PC-9 (cell line): ENCODE measurements around the gene ROBO1. TPM values are rescaled to one million over a fixed set of nuclear protein-coding genes. Genes with fewer than 3 reads are reported as not detected.

Experiments
- BruUV-seq: library from RNA; stranded (reverse); fragments of 400-500 nt; replicated peaks from 2 replicates; lab custom pipeline; 2021; lab: Mats Ljungman, UMichigan
- CTCF ChIA-PET: fragments of 300-600 bp; sonication (Branson Sonifier 250); formaldehyde crosslinking; loops from one replicate; lab custom pipeline; 2022; ENCODE audit warnings: antibody characterized with exemption; lab: Charles Lee
- POLR2A ChIA-PET: fragments of 300-600 bp; sonication (Branson Sonifier 250); formaldehyde crosslinking; loops from one replicate; lab custom pipeline; 2022; ENCODE audit warnings: antibody characterized with exemption; ENCODE audit not compliant: unreplicated experiment; lab: Charles Lee
- DNase-seq, 2 experiments: peaks; one replicate each; pipeline versions ENCODE4 v3.0.0 to v3.0.0-alpha.2; 2015 to 2022; ENCODE audit warnings: mixed read lengths in 1 of 2
- H2AFZ ChIP-seq: fragments of 200-600 bp; sonication (generic); 2 replicates; pipeline ENCODE4 v1.8.1; 2017; ENCODE audit warnings: antibody characterized with exemption
- H3F3A ChIP-seq: fragments of 200-600 bp; sonication (generic); 2 replicates; pipeline ENCODE4 v1.8.1; 2017; ENCODE audit warnings: antibody characterized with exemption, mild to moderate bottlenecking, low read depth; ENCODE audit not compliant: insufficient read depth
- H3K27ac ChIP-seq: fragments of 200-600 bp; sonication (generic); 2 replicates; pipeline ENCODE4 v1.6.1; 2016; ENCODE audit warnings: mixed run types
- H3K27me3 ChIP-seq: fragments of 200-600 bp; sonication (generic); 2 replicates; pipeline ENCODE4 v1.6.1; 2016; ENCODE audit warnings: low read depth, mixed run types; ENCODE audit not compliant: insufficient read depth
- H3K36me3 ChIP-seq: fragments of 200-600 bp; sonication (generic); 2 replicates; pipeline ENCODE4 v1.6.1; 2016; ENCODE audit warnings: low read depth, mixed run types
- H3K4me1 ChIP-seq: fragments of 200-600 bp; sonication (generic); replicated peaks from 2 replicates; pipeline ENCODE4 v1.6.1; 2016; ENCODE audit warnings: mixed run types; ENCODE audit not compliant: insufficient read depth
- H3K4me2 ChIP-seq: fragments of 200-600 bp; sonication (generic); 2 replicates; pipeline ENCODE4 v1.6.1; 2017; ENCODE audit warnings: mixed run types
- H3K4me3 ChIP-seq: fragments of 200-600 bp; sonication (generic); 2 replicates; pipeline ENCODE4 v1.6.1; 2016; ENCODE audit warnings: mixed run types
- H3K79me2 ChIP-seq: fragments of 200-600 bp; sonication (generic); 2 replicates; pipeline ENCODE4 v1.6.1; 2017; ENCODE audit warnings: low read depth, mixed run types
- H3K9me2 ChIP-seq: fragments of 200-600 bp; sonication (generic); 2 replicates; pipeline ENCODE4 v1.8.1; 2017; ENCODE audit warnings: mild to moderate bottlenecking; ENCODE audit not compliant: insufficient read depth
- H3K9me3 ChIP-seq: fragments of 200-600 bp; sonication (generic); 2 replicates; pipeline ENCODE4 v1.8.1; 2016; ENCODE audit warnings: low read depth; ENCODE audit not compliant: insufficient read depth
- H4K20me1 ChIP-seq: fragments of 200-600 bp; sonication (generic); 2 replicates; pipeline ENCODE4 v1.8.1; 2017; ENCODE audit not compliant: insufficient read depth
- EZH2 ChIP-seq: fragments of 200-600 bp; sonication (generic); IDR thresholded peaks from 2 replicates; pipeline ENCODE4 v1.8.0; 2017; ENCODE audit warnings: antibody characterized with exemption, low read depth
- intact Hi-C: fragments of 100-400 bp; cut with micrococcal nuclease; formaldehyde crosslinking; loops from one replicate; pipeline ENCODE4 v1.10.0; 2022; ENCODE audit not compliant: unreplicated experiment
- total RNA-seq: library from RNA; stranded (reverse); gene quantifications from 2 replicates; pipeline ENCODE4 v1.2.3, GENCODE V29; 2021
- TF ChIP-seq, protein P1 (sequence below): fragments of 200-600 bp; sonication (generic); conservative IDR thresholded peaks from 2 replicates; pipeline ENCODE4 v1.6.1; 2017; ENCODE audit warnings: mixed run types, antibody characterized with exemption, mild to moderate bottlenecking, moderate library complexity

Gene ROBO1
- total RNA-seq, 1 experiment from 2014 or later, result 17.5 TPM

DNA sequence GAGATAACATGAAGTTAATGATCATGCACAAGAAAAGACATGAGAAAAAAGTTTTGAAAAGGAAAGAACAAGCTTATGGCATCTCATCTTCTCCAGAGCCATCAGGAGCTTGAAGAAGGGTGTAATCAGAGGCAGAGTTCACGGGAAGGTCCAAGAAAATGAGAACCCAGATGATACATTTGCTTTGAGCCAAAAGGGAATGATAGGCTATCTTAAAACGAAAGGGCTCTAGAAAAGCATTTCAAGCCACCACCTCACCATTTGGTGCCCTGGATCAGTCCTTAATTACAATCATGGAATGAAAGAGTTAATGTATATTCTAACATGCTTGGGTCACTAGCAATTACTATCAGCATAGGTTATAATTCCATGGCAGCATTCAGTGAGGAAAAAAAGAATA, 781.8 kb downstream of the ROBO1 start:
- ChIA-PET POLR2A (no interaction called here), CTCF (no interaction called here)
- Histone ChIP-seq H3K4me2 (no peak overlapping the region), H3F3A (no peaks in the 10 kb centered on the region), H3K4me1 (no peaks in the 10 kb centered on the region), H3K27ac (no peak overlapping the region), H4K20me1 (no peaks in the 10 kb centered on the region), H3K36me3 (no peaks in the 10 kb centered on the region), H3K9me3 (no peaks in the 10 kb centered on the region; the same call in 1 of the 2 replicates), H3K9me2 (no peaks in the 10 kb centered on the region), H2AFZ (no peak overlapping the region), H3K79me2 (no peaks in the 10 kb centered on the region), H3K4me3 (no peak overlapping the region), H3K27me3 (no peaks in the 10 kb centered on the region)
- intact Hi-C loops, result no loop called here
- TF ChIP-seq EZH2, result no peak
- TF ChIP-seq, protein P1, sequence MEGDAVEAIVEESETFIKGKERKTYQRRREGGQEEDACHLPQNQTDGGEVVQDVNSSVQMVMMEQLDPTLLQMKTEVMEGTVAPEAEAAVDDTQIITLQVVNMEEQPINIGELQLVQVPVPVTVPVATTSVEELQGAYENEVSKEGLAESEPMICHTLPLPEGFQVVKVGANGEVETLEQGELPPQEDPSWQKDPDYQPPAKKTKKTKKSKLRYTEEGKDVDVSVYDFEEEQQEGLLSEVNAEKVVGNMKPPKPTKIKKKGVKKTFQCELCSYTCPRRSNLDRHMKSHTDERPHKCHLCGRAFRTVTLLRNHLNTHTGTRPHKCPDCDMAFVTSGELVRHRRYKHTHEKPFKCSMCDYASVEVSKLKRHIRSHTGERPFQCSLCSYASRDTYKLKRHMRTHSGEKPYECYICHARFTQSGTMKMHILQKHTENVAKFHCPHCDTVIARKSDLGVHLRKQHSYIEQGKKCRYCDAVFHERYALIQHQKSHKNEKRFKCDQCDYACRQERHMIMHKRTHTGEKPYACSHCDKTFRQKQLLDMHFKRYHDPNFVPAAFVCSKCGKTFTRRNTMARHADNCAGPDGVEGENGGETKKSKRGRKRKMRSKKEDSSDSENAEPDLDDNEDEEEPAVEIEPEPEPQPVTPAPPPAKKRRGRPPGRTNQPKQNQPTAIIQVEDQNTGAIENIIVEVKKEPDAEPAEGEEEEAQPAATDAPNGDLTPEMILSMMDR, result no peak
- DNase-seq, result no peak
- BruUV-seq, result no TSS peak

DNA sequence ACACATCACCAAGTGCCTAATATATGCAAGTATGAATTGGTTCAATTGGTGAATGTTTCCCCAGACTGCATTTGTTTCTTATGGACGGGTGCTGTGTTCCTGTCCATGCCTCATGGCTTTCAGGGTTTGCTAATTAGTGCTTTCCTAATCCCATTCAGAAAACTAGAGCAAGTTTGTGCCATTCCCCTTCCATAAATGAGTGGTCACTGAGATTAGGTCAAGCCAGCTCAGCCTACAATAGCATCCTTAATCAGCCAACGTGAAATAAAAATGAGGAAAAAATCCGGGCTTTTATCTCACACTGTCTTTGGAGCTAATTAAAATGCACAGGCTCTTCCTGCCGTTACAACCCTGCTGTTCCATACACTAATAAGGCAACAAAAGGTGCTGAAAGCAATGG, 788.8 kb downstream of the ROBO1 start:
- Histone ChIP-seq H3K4me1 (no peaks in the 10 kb centered on the region), H3K9me3 (no peaks in the 10 kb centered on the region), H3F3A (no peaks in the 10 kb centered on the region), H3K9me2 (no peaks in the 10 kb centered on the region), H3K27me3 (no peaks in the 10 kb centered on the region), H3K36me3 (no peaks in the 10 kb centered on the region), H3K4me2 (no peak overlapping the region), H4K20me1 (no peaks in the 10 kb centered on the region), H2AFZ (no peak overlapping the region), H3K79me2 (no peaks in the 10 kb centered on the region), H3K4me3 (no peak overlapping the region), H3K27ac (no peak overlapping the region)
- TF ChIP-seq, protein P1, result no peak
- no peak for TF ChIP-seq EZH2
- ChIA-PET POLR2A (interaction anchor here (0.5 kb wide), 1 partner anchor 102 kb away, joined by 6 read pairs; no protein-coding TSS in a partner anchor), CTCF (no interaction called here)
- no peak for DNase-seq
- intact Hi-C loops, result loop anchor here (5.0 kb wide), 1 partner anchor 317 kb away; no protein-coding TSS in a partner anchor
- no TSS peak for BruUV-seq

- H3K9me2 ChIP-seq, result no peaks in the 10 kb centered on the region
- no peaks in the 10 kb centered on the region for H3K79me2 ChIP-seq
- TF ChIP-seq, protein P1, result peak; percentile 55
- TF ChIP-seq EZH2, result no peak
- no peaks in the 10 kb centered on the region for H3K4me1 ChIP-seq
- no peaks in the 10 kb centered on the region for H3K36me3 ChIP-seq
- POLR2A ChIA-PET, result no interaction called here
- no TSS peak for BruUV-seq
- H4K20me1 ChIP-seq, result no peaks in the 10 kb centered on the region
- H3K4me3 ChIP-seq, result no peak overlapping the region
- H3F3A ChIP-seq, result no peaks in the 10 kb centered on the region
- intact Hi-C loops, result loop anchor here (5.0 kb wide), 1 partner anchor 316 kb away; no protein-coding TSS in a partner anchor
- no peak overlapping the region for H3K27ac ChIP-seq
- H3K9me3 ChIP-seq, result no peaks in the 10 kb centered on the region
- no peaks in the 10 kb centered on the region for H3K27me3 ChIP-seq
- no peak overlapping the region for H3K4me2 ChIP-seq
- no peak overlapping the region for H2AFZ ChIP-seq
- DNase-seq, result no peak
- CTCF ChIA-PET, result no interaction called here
Observed at GRCh38 chr3:78978037-78978436, 789.8 kb downstream of the ROBO1 start.
